ENCODE data around the gene SHD. TPM values are rescaled to one million over a fixed set of nuclear protein-coding genes. Genes with fewer than 3 reads are reported as not detected.

The SHD gene
- total and polyA plus RNA-seq, 2 of the 13 experiments (the other 11 are each of a cell fraction or from before 2014, with no cell fraction given), result 0.11 to 0.20 TPM

GRCh38 chr19:4304538-4305256 lies 25.6 kb downstream of the SHD start, which contains the start of gene FSD1 (continued):
- no peak for TF ChIP-seq ZNF317 (CRISPR knock-in tag; IDR thresholded peaks at IDR 0.05)
- TF ChIP-seq, protein P1, sequence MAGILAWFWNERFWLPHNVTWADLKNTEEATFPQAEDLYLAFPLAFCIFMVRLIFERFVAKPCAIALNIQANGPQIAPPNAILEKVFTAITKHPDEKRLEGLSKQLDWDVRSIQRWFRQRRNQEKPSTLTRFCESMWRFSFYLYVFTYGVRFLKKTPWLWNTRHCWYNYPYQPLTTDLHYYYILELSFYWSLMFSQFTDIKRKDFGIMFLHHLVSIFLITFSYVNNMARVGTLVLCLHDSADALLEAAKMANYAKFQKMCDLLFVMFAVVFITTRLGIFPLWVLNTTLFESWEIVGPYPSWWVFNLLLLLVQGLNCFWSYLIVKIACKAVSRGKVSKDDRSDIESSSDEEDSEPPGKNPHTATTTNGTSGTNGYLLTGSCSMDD (CRISPR knock-in tag; IDR thresholded peaks at IDR 0.05), result no peak
- TF ChIP-seq, protein P2, sequence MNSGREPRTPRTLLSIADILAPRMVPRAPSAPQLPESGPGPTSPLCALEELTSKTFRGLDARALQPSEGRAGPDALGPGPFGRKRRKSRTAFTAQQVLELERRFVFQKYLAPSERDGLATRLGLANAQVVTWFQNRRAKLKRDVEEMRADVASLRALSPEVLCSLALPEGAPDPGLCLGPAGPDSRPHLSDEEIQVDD (CRISPR knock-in tag; IDR thresholded peaks at IDR 0.05; ENCODE audit: borderline replicate concordance), result no peak

DNA sequence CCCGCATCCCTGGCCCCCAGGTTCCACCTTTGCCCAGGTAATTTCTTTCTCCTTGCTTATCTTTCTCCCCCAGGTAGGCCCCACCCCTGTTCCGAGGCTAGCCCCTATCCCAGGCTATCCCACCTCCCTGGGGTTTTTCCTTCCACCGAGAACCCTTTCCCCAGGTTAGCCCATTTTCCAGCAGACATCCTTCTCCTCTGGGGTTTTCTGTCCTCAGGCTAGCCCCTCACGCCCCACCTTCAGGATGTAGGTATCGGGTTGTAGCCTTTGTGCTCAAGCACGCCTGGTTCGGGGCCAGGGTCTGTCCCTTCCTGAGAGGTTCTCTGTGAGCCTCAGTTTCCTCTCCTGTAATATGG lies 26.2 kb downstream of the SHD start:
- no TSS peak for BruUV-seq (replicated peaks)
- POLR2A ChIA-PET, result interaction anchor here (1.0 to 1.3 kb wide), 2 partner anchors 33 to 37 kb away, joined by 3 to 4 read pairs; partner anchors contain the start of gene MPND
- DNase-seq (ENCODE audit: low spot score) (no peak), FAIRE-seq (no peak), ATAC-seq (no peak)
- CTCF ChIA-PET (ENCODE audit: low intra/inter-chr PET ratio, low total read pairs), result no interaction called here
- Histone ChIP-seq H3K9me3 (ENCODE audit: low read length) (no peaks in the 10 kb centered on the region), H3K4me3 (replicated peaks in 1 of 3; ENCODE audit: insufficient read depth in 1 of 3, low read depth in 2 of 3, low read length in 3 of 3) (no peak overlapping the region), H3K79me2 (ENCODE audit: insufficient read depth, low read length) (no peaks in the 10 kb centered on the region), H3K27ac (ENCODE audit: extremely low read length, insufficient read depth, low read length) (no peak overlapping the region), H4K20me1 (ENCODE audit: insufficient read depth, low read length) (no peaks in the 10 kb centered on the region), H3K4me2 (ENCODE audit: low read depth, low read length) (no peak overlapping the region), H3K36me3 (replicated peaks in 1 of 2; ENCODE audit: control insufficient read depth in 1 of 2, insufficient read depth in 2 of 2, low read length in 2 of 2) (no peaks in the 10 kb centered on the region), H3K27me3 (ENCODE audit: control insufficient read depth in 1 of 2, insufficient read depth in 2 of 2, low read length in 2 of 2) (peaks cover 2 to 11% of the 10 kb centered on the region in 2 experiments; a peak in 4 of 5 replicates), H3K4me1 (ENCODE audit: insufficient read depth, low read length) (peaks cover 49% of the 10 kb centered on the region), H2AFZ (ENCODE audit: low read length) (no peak overlapping the region), H3K9ac (ENCODE audit: insufficient read depth, low read depth, low read length) (no peak overlapping the region)
- 56% methylated on average over 7 of the region's 7 CpGs for WGBS (ENCODE audit: low lambda C conversion rate)
- in situ Hi-C loops (cut with HindIII; ENCODE audit: extremely low pct_ligation_motif_present, low pct_unique_long_range_greater_than_20kb), result no loop called here
- intact Hi-C loops (cut with micrococcal nuclease; ENCODE audit: unreplicated experiment), result no loop called here
- TF ChIP-seq ZNF460 (CRISPR knock-in tag; IDR thresholded peaks at IDR 0.05; ENCODE audit: borderline replicate concordance), result no peak
- no peak for TF ChIP-seq ZBED4 (CRISPR knock-in tag; IDR thresholded peaks at IDR 0.05; ENCODE audit: borderline replicate concordance)
- TF ChIP-seq HMGA1 (CRISPR knock-in tag; conservative IDR thresholded peaks at IDR 0.05), result no peak
- TF ChIP-seq, protein P3, sequence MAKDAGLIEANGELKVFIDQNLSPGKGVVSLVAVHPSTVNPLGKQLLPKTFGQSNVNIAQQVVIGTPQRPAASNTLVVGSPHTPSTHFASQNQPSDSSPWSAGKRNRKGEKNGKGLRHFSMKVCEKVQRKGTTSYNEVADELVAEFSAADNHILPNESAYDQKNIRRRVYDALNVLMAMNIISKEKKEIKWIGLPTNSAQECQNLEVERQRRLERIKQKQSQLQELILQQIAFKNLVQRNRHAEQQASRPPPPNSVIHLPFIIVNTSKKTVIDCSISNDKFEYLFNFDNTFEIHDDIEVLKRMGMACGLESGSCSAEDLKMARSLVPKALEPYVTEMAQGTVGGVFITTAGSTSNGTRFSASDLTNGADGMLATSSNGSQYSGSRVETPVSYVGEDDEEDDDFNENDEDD (CRISPR knock-in tag; IDR thresholded peaks at IDR 0.05; ENCODE audit: borderline replicate concordance), result no peak
- no peak for TF ChIP-seq ZNF777 (CRISPR knock-in tag; IDR thresholded peaks at IDR 0.05)
- TF ChIP-seq, protein P4, sequence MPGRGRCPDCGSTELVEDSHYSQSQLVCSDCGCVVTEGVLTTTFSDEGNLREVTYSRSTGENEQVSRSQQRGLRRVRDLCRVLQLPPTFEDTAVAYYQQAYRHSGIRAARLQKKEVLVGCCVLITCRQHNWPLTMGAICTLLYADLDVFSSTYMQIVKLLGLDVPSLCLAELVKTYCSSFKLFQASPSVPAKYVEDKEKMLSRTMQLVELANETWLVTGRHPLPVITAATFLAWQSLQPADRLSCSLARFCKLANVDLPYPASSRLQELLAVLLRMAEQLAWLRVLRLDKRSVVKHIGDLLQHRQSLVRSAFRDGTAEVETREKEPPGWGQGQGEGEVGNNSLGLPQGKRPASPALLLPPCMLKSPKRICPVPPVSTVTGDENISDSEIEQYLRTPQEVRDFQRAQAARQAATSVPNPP (CRISPR knock-in tag; IDR thresholded peaks at IDR 0.05), result no peak
- TF ChIP-seq ZMYM4 (CRISPR knock-in tag; IDR thresholded peaks at IDR 0.05), result no peak
- no peak for TF ChIP-seq AHR (CRISPR knock-in tag; IDR thresholded peaks at IDR 0.05)
- TF ChIP-seq NAIF1 (CRISPR knock-in tag; IDR thresholded peaks at IDR 0.05; ENCODE audit: borderline replicate concordance), result no peak
- TF ChIP-seq ZNF530 (CRISPR knock-in tag; IDR thresholded peaks at IDR 0.05; ENCODE audit: low read depth), result no peak
- no peak for TF ChIP-seq ZNF580 (CRISPR knock-in tag; IDR thresholded peaks at IDR 0.05; ENCODE audit: borderline replicate concordance, low read depth)
- TF ChIP-seq ZNF329 (CRISPR knock-in tag; IDR thresholded peaks at IDR 0.05; ENCODE audit: low read depth), result no peak
